H9 (cell line): ENCODE data around the gene DOCK9. TPM values are rescaled to one million over a fixed set of nuclear protein-coding genes. Genes with fewer than 3 reads are reported as not detected.

ENCODE experiments used
- DNase-seq: peaks from one replicate; pipeline ENCODE4 v3.0.0-alpha.2; 2017
- H2AFZ ChIP-seq: one replicate; pipeline ENCODE4 v1.6.1; 2013; ENCODE audit warnings: mild to moderate bottlenecking, low read length, control low read depth, moderate library complexity
- H2AK5ac ChIP-seq: 2 replicates; pipeline ENCODE4 v1.6.1; 2013; ENCODE audit warnings: low read length, control low read depth, mixed read lengths; ENCODE audit not compliant: insufficient read length
- H2BK120ac ChIP-seq: one replicate; pipeline ENCODE4 v1.6.1; 2013; ENCODE audit warnings: low read depth, mild to moderate bottlenecking, low read length, control low read depth, inconsistent platforms; ENCODE audit not compliant: poor library complexity, severe bottlenecking
- H2BK12ac ChIP-seq: 2 replicates; pipeline ENCODE4 v1.6.1; 2013; ENCODE audit warnings: low read length, control low read depth, mixed read lengths, low read depth; ENCODE audit not compliant: insufficient read length
- H2BK15ac ChIP-seq: 2 replicates; pipeline ENCODE4 v1.6.1; 2013; ENCODE audit warnings: low read depth, low read length, control low read depth
- H2BK20ac ChIP-seq: one replicate; pipeline ENCODE4 v1.6.1; 2013; ENCODE audit warnings: low read depth, mild to moderate bottlenecking, low read length, control low read depth, inconsistent platforms; ENCODE audit not compliant: poor library complexity, severe bottlenecking
- H2BK5ac ChIP-seq: 2 replicates; pipeline ENCODE4 v1.6.1; 2013; ENCODE audit warnings: low read length, control low read depth, mixed read lengths; ENCODE audit not compliant: insufficient read length
- H3K14ac ChIP-seq: 2 replicates; pipeline ENCODE4 v1.6.1; 2013; ENCODE audit warnings: low read length, control low read depth; ENCODE audit not compliant: insufficient read depth
- H3K18ac ChIP-seq: 2 replicates; pipeline ENCODE4 v1.6.1; 2013; ENCODE audit warnings: low read depth, mild to moderate bottlenecking, mixed read lengths, low read length, control low read depth; ENCODE audit not compliant: insufficient read length
- H3K23ac ChIP-seq: 2 replicates; pipeline ENCODE4 v1.6.1; 2013; ENCODE audit warnings: low read length, control low read depth, mixed read lengths, low read depth; ENCODE audit not compliant: insufficient read length
- H3K23me2 ChIP-seq: 2 replicates; pipeline ENCODE4 v1.6.1; 2013; ENCODE audit warnings: low read depth, mild to moderate bottlenecking, mixed read lengths, low read length, control low read depth; ENCODE audit not compliant: insufficient read length, poor library complexity, severe bottlenecking
- H3K27ac ChIP-seq: 2 replicates; pipeline ENCODE4 v1.5.1; 2013; ENCODE audit warnings: low read length, control low read depth, mixed read lengths, low read depth; ENCODE audit not compliant: insufficient read length
- H3K27me3 ChIP-seq: 2 replicates; pipeline ENCODE4 v1.6.1; 2013; ENCODE audit warnings: low read length, control low read depth, inconsistent platforms; ENCODE audit not compliant: insufficient read depth
- H3K4ac ChIP-seq: 2 replicates; pipeline ENCODE4 v1.6.1; 2013; ENCODE audit warnings: low read depth, mild to moderate bottlenecking, control low read depth, inconsistent platforms, low read length, moderate library complexity
- H3K4me1 ChIP-seq: 2 replicates; pipeline ENCODE4 v1.6.1; 2013; ENCODE audit warnings: low read length, control low read depth, inconsistent platforms; ENCODE audit not compliant: insufficient read depth
- H3K4me2 ChIP-seq: 2 replicates; pipeline ENCODE4 v1.6.1; 2013; ENCODE audit warnings: low read length, control low read depth, mixed read lengths; ENCODE audit not compliant: insufficient read length, insufficient read depth
- H3K56ac ChIP-seq: 2 replicates; pipeline ENCODE4 v1.6.1; 2013; ENCODE audit warnings: low read depth, mild to moderate bottlenecking, mixed read lengths, low read length, control low read depth; ENCODE audit not compliant: insufficient read length
- H3K79me1 ChIP-seq: 2 replicates; pipeline ENCODE4 v1.6.1; 2013; ENCODE audit warnings: low read depth, mild to moderate bottlenecking, moderate library complexity, low read length, control low read depth, inconsistent platforms; ENCODE audit not compliant: insufficient read depth, poor library complexity, severe bottlenecking
- H3K79me2 ChIP-seq: 2 replicates; pipeline ENCODE4 v1.6.1; 2013; ENCODE audit warnings: low read length, control low read depth, inconsistent platforms; ENCODE audit not compliant: insufficient read depth
- H3K9ac ChIP-seq: 2 replicates; pipeline ENCODE4 v1.6.1; 2013; ENCODE audit warnings: low read length, control low read depth, mixed read lengths; ENCODE audit not compliant: insufficient read length; ENCODE audit errors: extremely low read depth
- H3K9me3 ChIP-seq: one replicate; pipeline ENCODE4 v1.6.1; 2013; ENCODE audit warnings: low read depth, low read length, inconsistent platforms; ENCODE audit not compliant: control insufficient read depth
- H3T11ph ChIP-seq: one replicate; pipeline ENCODE4 v1.6.1; 2013; ENCODE audit warnings: mild to moderate bottlenecking, low read length, control low read depth, inconsistent platforms
- H4K20me1 ChIP-seq: one replicate; pipeline ENCODE4 v1.6.1; 2013; ENCODE audit not compliant: control insufficient read depth, insufficient read length, insufficient read depth
- H4K5ac ChIP-seq: 2 replicates; pipeline ENCODE4 v1.6.1; 2013; ENCODE audit warnings: low read depth, mild to moderate bottlenecking, mixed read lengths, low read length, control low read depth; ENCODE audit not compliant: insufficient read length
- H4K8ac ChIP-seq: replicated peaks from 2 replicates; pipeline ENCODE4 v1.6.1; 2013; ENCODE audit warnings: low read length, control low read depth, mixed read lengths, low read depth; ENCODE audit not compliant: insufficient read length
- H4K91ac ChIP-seq: 2 replicates; pipeline ENCODE4 v1.6.1; 2013; ENCODE audit warnings: low read depth, mild to moderate bottlenecking, moderate library complexity, mixed read lengths, low read length, control low read depth; ENCODE audit not compliant: insufficient read length
- H3K27ac Mint-ChIP-seq, 3 experiments: 2 replicates in 2 of 3; 3 replicates in 1 of 3; pipeline ENCODE4 v1.8.0; 2020 to 2021; ENCODE audit warnings: mixed read lengths in 3 of 3, mild to moderate bottlenecking in 1 of 3, moderate library complexity in 1 of 3
- H3K27me3 Mint-ChIP-seq: 2 replicates; pipeline ENCODE4 v1.8.0; 2021; ENCODE audit warnings: low read depth, mild to moderate bottlenecking, moderate library complexity, mixed read lengths
- H3K36me3 Mint-ChIP-seq, 3 experiments: 2 replicates in 2 of 3; 3 replicates in 1 of 3; pipeline ENCODE4 v1.8.0; 2020 to 2021; ENCODE audit warnings: low read depth in 3 of 3, mixed read lengths in 3 of 3; ENCODE audit not compliant: insufficient read depth in 1 of 3
- H3K4me1 Mint-ChIP-seq, 2 experiments: 2 replicates each; pipeline ENCODE4 v1.8.0; 2020; ENCODE audit warnings: mixed read lengths in 2 of 2
- H3K4me3 Mint-ChIP-seq, 2 experiments: 2 replicates in 1 of 2; 3 replicates in 1 of 2; pipeline ENCODE4 v1.8.0; 2020 to 2021; ENCODE audit warnings: mild to moderate bottlenecking in 2 of 2, mixed read lengths in 2 of 2, moderate library complexity in 1 of 2
- H3K9me3 Mint-ChIP-seq, 2 experiments: 2 replicates in 1 of 2; 3 replicates in 1 of 2; pipeline ENCODE4 v1.8.0; 2020; ENCODE audit warnings: mild to moderate bottlenecking in 2 of 2, mixed read lengths in 2 of 2, moderate library complexity in 1 of 2
- CTCF ChIP-seq: fragments of 200-600 bp; sonication (generic); conservative IDR thresholded peaks from 3 replicates; pipeline ENCODE4 v1.8.0; 2021; ENCODE audit warnings: antibody characterized with exemption, mild to moderate bottlenecking
- WGBS: extraction: QIAGEN DNeasy Blood & Tissue Kit; methylation state at CpG from one replicate; pipeline ENCODE4 v1.1.7; 2013; ENCODE audit warnings: missing lambda C conversion rate, low lambda C conversion rate, mixed read lengths; ENCODE audit not compliant: insufficient read length; ENCODE audit errors: extremely low coverage; 5-methylcytosine and 5-hydroxymethylcytosine counted together
- total RNA-seq: library from RNA; stranded (reverse); gene quantifications from 2 replicates; pipeline ENCODE4 v1.2.1, GENCODE V29; 2021

The DOCK9 gene
- total RNA-seq, 1 experiment from 2014 or later, result 23.0 TPM

GRCh38 chr13:98988780-98989179 is 10.9 kb upstream of the DOCK9 start:
- DNase-seq, result no peak
- Histone ChIP-seq H3K18ac (no peak overlapping the region), H3K4me2 (no peak overlapping the region), H2AFZ (no peak overlapping the region), H3K27me3 (no peaks in the 10 kb centered on the region), H2BK5ac (no peak overlapping the region), H4K8ac (no peak overlapping the region), H2BK20ac (no peak overlapping the region), H3K56ac (no peak overlapping the region), H4K20me1 (no peaks in the 10 kb centered on the region), H3K4me1 (peaks cover 6% of the 10 kb centered on the region; the same call in 1 of the 2 replicates), H3K9me3 (no peaks in the 10 kb centered on the region), H3K14ac (no peak overlapping the region), H2BK12ac (no peak overlapping the region), H4K91ac (no peak overlapping the region), H3K23me2 (no peaks in the 10 kb centered on the region), H2AK5ac (no peak overlapping the region), H4K5ac (no peak overlapping the region), H2BK15ac (no peak overlapping the region), H3K9ac (no peak overlapping the region), H2BK120ac (no peak overlapping the region), H3T11ph (no peak overlapping the region), H3K79me2 (no peaks in the 10 kb centered on the region), H3K79me1 (no peaks in the 10 kb centered on the region), H3K4ac (no peak overlapping the region), H3K27ac (no peak overlapping the region), H3K23ac (no peak overlapping the region)
- WGBS, result no CpG with 5 or more reads among the region's 6 CpGs
- Mint-ChIP-seq H3K4me1 (peaks cover 26 to 31% of the 10 kb centered on the region in 2 experiments), H3K27ac (no peak overlapping the region), H3K4me3 (no peak overlapping the region), H3K27me3 (no peaks in the 10 kb centered on the region), H3K9me3 (no peaks in the 10 kb centered on the region), H3K36me3 (no peaks in the 10 kb centered on the region)
- no peak for TF ChIP-seq CTCF
